Measurements from ENCODE around the gene SLC5A3.

DNA sequence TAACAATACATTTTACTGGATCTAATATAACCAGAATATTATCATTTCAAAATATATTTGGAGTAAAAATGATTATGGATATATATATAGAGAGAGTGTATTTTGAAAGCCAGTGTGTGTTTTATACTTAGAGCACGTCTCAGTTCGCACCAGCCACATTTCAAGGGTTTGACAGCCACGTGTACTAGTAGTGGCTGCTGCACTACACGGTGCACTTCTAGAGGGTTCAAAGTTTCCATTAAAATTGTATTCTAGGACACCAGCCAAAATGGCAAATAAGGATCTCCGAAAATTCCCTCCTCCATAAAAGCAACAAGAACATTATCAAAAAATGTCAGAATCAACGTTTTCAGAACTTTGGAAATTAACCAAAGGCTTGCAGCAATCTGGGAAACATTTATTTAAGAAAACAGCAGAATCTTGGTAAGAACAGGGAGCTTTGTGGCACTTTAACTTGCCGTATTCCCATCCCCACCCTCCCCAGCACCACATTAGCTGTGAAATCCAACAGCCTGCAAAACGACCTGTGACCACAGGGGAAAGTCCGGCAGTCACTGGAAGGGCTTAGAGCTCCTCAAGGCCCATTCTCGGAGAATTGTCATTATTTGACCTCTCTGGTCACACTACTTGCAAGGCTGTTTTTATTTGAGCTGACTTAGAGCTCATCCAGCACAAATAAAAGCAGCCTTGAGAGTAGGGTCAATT lies 33.5 kb upstream of the SLC5A3 start:
- TF ChIP-seq, protein P1, sequence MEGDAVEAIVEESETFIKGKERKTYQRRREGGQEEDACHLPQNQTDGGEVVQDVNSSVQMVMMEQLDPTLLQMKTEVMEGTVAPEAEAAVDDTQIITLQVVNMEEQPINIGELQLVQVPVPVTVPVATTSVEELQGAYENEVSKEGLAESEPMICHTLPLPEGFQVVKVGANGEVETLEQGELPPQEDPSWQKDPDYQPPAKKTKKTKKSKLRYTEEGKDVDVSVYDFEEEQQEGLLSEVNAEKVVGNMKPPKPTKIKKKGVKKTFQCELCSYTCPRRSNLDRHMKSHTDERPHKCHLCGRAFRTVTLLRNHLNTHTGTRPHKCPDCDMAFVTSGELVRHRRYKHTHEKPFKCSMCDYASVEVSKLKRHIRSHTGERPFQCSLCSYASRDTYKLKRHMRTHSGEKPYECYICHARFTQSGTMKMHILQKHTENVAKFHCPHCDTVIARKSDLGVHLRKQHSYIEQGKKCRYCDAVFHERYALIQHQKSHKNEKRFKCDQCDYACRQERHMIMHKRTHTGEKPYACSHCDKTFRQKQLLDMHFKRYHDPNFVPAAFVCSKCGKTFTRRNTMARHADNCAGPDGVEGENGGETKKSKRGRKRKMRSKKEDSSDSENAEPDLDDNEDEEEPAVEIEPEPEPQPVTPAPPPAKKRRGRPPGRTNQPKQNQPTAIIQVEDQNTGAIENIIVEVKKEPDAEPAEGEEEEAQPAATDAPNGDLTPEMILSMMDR (IDR thresholded peaks at IDR 0.05; ENCODE audit: insufficient read depth, low read length), result no peak
- TF ChIP-seq POLR2AphosphoS5 (IDR thresholded peaks at IDR 0.05; ENCODE audit: low read depth), result no peak
- TF ChIP-seq REST (IDR thresholded peaks at IDR 0.05; ENCODE audit: insufficient replicate concordance, low read depth), result no peak
